Measurements from ENCODE around the gene EPN2.
"Not testable (repeated sequence)": the region's sequence is repeated elsewhere in the genome, so short reads cannot be mapped to it uniquely, and the experiment has no call there.

Gene EPN2

DNA sequence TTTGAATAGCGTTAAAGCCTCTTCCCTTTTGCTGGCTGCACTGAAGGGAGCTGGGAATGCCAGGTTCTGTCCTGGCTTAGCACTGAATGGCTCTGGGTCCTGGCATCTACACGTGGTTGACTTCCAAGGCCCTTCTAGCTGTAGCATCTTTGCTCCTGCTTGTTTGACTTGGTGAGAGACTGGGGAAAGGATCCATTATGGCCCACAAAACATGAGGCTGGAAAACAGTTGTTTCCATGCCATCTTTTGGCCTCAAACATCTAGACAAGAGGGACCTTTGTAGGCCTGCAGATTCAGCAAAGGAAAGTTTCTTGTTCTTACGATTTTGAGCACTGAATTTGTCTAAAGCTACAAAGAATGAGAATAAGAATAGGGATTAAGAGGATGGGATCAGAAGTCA, 32.5 kb downstream of the EPN2 start:
- DNase-seq = no peak

- DNase-seq = no peak
These were observed 33.2 kb downstream of the EPN2 start for GRCh38 chr17:19270347-19270703.

DNA sequence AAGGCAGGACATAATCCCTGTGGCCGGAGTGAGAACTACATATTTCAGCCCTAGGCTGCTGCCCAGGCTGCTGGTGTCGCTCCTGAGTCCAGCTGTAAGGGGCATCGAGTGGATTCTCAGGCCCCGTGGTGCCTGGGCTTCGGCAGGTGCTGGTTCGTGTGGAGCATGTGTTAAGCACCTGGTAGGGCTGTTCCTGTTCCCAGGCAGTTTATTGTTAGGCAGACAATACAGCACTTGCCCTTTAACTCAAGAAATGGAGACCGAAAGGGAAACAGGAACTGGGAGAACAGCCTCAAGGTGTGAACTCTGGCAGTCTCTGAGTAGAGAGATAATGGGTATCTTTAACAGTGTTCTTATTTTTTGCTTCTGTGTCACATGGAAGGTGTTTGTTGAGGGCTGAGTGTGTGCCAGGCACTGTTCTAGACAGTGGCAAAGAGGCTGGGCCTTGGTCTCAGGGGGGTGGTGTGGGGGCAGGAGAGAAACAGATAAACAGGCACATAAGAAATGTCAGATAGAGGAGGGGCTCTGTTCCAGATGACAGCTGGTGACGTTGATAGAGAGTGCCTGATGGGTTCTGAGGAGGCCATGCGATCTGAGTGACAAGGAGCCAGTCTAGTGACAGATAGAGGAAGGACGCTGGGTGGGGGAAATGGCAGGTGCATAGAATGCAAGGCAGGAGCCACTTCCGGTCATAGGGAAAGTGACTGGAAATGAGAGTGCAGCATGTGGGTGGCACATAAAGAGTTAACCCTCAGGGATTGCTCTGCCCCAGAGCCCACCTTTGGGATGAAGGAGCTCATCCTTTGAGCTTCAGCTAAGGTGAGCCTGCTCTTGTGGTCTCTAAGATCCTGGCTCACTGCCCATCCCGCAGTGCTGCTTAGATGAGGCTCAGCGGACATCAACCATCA, 33.8 kb downstream of the EPN2 start:
- no peak for DNase-seq

DNA sequence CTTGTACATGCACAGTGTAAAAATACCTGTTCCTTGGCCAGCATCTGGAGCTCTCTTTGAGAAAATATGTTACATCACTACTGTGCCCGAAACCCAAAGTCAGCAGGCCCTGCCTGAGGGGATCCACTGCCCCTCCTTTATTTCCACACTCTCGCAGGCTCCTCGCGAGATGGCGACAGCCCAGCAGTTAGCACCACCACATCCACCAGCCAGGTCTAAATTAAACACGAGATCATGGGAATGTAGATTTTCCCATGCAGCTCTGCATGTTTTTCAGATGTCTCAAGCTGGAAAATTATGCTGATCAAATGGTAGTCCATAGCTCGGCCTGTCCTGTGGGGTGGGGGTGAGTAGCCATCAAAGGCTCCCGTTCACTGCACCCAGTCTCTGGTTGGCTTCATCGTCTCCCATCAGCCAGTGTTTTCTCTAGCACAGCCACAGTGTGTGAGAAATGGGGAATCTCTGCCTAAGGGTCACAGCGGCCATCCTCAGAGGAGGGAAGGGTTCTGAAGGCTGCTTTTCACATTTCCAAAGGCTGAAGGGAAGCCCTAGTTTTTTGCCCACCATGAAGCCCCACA, 34.7 kb downstream of the EPN2 start:
- no peak for DNase-seq

- no peak for DNase-seq
These were observed 36.6 kb downstream of the EPN2 start for GRCh38 chr17:19273731-19274130.

- DNase-seq = no peak
These were observed 37.7 kb downstream of the EPN2 start for GRCh38 chr17:19274893-19275292.

- no peak for DNase-seq
These were observed 38.4 kb downstream of the EPN2 start for GRCh38 chr17:19275457-19276127.

GRCh38 chr17:19278284-19278683, 41.1 kb downstream of the EPN2 start:
- DNase-seq = not testable (repeated sequence)

DNA sequence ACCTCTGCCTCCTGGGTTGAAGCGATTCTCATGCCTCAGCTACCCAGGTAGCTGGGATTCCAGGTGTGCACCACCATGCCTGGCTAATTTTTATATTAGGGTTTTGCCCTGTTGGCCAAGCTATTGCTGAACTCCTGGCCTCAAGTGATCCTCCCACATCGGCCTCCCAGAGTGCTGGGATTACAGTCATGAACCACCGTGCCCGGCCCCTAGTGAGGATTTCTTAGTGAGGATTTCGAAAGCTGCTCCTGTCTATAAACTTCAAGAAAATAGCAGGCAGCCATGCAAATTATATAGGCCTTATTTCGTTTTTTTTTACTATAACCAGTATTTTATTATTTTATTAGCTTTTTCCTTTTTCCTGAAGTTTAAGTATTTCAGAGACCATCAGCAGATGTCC, 41.6 kb downstream of the EPN2 start:
- no peak for DNase-seq

DNA sequence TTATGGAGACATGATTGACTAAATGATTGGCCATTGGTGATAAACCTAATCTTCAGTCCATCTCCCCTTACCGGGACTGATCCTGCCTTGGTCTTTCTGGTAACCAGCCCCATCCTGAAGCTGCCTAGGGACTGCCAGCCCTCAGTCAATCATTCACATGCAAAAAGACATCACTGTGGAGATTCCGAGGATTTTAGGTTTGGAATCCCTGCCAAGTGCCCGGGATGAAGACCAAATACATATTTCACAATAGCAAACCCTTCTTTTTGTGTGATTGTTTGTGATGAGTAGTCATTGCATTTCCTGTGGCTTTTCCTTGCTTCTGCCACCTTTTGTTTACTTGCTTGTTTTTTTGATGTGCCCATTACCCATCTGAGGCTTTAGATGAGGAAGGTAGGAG, 44.0 kb downstream of the EPN2 start:
- DNase-seq = no peak

DNA sequence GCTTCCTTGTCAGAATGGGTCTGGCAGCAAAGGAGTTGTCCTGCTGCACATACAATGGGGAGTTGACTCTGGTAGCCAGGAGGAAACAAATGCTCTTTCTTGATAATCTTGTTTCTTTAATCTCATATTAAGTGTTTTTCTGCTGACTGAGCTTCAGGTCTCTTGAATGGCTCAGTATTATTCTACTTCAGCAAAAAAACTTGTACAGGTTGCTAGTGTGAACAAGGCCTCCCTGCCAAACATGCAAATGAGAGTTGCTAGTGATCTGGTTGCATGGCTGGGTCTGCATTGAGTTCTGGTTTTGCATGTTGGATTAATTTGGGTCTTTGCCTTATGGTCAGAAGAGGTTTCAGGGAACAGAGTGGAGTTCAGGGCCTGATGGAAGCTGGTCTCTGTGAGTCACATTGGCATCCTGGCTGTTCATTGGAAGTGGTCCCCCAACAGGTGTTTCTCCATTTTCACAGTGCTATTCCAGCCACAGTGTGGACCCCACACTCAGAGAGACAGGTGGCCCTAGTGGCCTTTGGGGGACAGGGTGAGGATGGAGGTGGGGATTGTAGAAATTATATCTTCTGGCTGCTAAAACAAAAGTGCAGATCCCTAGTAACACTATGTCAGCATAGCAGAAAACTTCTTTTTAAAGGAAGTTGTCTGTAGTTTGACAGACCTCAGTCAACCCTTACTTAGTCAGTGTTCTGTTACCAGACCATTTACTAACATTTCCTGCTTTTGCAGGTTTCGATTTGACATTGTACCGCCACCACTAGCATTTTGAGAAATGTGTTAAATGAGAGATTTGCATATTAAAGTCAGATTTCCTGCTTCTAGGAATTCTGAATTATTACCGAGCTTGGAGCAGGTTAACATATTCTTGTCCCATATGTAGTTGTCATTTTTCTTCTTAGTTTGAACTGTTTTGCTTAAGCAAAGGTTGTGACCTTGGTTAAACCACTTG, 47.1 kb downstream of the EPN2 start:
- DNase-seq = no peak

- DNase-seq = no peak
These were observed 48.2 kb downstream of the EPN2 start for GRCh38 chr17:19285213-19285900.

GRCh38 chr17:19286751-19287341, 49.7 kb downstream of the EPN2 start:
- DNase-seq = no peak

- DNase-seq = no peak
These were observed 50.5 kb downstream of the EPN2 start for GRCh38 chr17:19287651-19288050.

DNA sequence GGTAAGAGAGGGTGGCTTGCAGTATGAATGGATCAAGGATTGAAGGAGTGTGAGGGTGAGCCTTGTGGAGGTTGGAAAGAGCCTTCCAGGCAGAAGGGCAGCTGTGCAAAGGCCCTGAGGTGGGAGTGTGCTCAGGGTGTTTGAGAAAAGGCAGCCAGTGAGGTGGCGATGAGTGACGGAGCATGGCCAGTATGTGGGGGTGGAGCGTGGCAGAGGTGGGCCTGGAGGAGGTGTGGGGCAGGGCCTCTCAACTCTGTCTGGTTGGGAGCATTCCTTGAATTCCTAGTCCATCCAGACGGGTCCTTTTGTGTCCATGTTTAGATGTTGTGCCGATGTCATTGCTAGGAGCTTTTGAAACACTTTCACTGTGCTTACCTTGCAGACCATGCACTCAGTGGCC, 51.3 kb downstream of the EPN2 start:
- no peak for DNase-seq

DNA sequence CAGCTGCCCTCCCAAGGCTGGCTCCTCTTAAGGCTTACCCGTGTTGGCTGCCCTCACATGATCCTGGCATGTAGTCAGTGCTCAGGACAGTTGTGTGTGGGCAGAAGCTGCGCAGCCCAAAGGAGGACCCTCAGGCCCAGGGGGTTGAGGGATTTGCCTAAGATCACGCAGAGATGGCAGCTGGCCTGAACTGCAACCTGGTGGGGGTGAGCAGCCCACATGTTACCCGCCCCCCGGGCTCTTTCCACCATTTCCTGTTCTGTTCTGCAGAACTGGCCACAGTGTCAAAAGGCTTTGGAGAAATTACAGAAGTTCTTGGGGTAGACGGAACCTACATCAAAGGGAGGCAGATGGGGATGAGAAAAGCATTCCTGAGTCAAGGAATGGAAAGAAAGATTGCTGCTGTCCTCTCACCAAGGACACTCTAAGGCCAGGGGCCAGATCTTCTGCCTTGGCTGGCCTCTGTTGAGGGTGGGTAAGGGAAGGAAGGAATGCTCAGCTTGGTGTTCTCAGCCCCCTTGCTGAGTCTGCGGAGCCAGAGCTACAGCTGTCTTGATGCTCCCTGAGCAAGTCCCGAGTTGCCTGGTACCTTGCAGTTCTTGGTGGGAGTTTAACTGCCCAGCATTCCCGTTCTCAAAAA, 53.0 kb downstream of the EPN2 start:
- no peak for DNase-seq

DNA sequence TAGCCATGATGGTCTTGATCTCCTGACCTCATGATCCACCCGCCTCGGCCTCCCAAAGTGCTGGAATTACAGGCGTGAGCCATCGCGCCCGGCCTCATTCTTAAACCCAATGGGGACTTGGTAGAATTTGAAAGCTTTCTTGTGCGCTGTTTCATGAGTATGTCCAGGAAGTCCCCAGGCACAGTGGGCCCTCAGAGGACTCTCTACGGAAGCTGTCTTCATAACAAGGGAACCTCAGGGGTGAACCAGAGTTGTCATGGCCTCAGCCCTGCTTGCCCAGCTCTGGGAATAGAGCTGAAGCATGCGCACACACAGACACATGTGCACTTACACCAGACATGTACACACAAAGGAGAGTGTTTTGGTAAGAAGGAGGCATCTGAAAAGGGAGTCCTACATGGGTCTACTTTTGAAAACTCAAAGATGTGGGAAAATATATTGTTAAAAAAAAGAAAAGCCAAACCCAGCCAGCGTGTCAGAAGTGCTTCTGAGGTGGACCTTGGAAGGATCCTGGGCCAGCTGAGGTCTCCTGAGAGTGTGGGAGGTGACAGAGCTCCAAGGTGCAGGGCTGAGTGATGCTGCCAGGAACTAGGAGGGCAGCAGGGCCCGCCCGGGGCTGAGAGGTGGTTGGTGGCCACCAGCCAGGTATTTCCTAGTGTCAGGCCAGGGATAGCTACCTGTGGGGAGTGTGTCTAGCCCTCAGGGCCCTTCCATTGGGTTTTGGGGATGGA, 54.6 kb downstream of the EPN2 start:
- no peak for DNase-seq

DNA sequence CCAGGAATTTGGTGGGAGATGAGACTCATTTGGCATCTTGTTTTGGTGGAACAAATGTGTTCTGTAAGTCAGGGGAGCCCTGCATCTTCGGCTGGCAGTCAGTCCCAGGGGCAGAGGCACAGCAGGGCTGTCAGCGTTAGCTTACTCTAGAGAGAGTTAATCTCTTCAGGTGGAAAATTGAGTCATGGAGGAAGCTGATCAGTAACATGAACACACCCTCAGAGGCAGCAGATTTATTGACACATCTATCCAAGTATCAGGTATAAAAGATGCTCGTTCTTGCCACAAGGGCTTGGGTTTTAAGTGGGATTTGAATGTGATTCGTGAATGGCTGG, 55.2 kb downstream of the EPN2 start:
- DNase-seq = no peak

DNA sequence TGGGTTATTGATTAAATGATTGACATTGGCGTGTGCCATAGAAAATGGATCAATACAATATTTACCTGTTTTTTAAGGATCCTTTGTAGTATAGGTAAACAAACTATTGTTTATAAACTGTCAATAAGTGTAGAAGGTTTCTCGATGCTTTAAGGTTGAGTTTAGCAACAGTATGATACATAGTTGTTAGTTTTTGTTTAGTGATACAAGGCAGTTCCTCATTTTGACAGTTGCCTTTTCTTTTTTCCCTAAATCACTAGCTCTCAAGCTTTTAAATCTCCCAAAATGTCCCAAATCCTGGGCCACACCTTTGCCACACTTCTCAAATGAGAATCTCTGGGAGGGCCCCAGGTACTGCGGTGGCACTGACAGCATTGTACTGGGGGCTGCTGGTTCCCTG, 57.3 kb downstream of the EPN2 start:
- no peak for DNase-seq

DNA sequence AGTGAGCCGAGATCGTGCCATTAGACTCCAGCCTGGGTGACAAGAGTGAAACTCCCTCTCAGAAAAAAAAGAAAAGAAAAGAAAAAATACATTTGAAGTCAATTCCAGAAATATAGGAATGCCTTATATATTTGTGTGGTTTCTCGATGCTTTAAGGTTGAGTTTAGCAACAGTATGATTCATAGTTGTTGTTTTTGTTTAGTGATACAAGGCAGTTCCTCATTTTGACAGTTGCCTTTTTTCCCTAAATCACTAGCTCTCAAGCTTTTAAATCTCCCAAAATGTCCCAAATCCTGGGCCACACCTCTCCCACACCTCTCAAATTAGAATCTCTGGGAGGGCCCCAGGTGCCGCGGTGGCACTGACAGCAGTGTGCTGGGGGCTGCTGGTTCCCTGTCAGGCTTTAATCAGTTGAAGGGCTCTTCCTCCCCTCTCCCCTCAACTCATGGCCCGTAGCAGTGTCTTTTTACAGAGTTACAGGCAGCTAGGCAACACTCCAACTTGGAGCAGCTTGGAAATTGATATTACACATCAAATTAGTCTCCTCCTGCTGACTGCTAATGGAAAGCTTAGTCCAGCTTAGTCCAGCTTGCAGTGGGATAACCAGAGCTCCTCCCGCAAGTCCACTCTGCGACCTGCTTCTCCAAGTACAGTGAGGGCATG, 58.4 kb downstream of the EPN2 start:
- DNase-seq = no peak

Measured in GOT3 (cell line).